Hematopoietic multipotent progenitor cell treated with erythropoietin and hydrocortisone succinate and interleukin-3 and kit ligand, for 8 days (in vitro differentiated cells): ENCODE measurements around the gene ZNF236.
"Not testable (repeated sequence)": the region's sequence is repeated elsewhere in the genome, so short reads cannot be mapped to it uniquely, and the experiment has no call there.

Experiments used
- DNase-seq: peaks from one replicate; pipeline ENCODE4 v3.0.0-alpha.2; 2015

The ZNF236 gene

DNA sequence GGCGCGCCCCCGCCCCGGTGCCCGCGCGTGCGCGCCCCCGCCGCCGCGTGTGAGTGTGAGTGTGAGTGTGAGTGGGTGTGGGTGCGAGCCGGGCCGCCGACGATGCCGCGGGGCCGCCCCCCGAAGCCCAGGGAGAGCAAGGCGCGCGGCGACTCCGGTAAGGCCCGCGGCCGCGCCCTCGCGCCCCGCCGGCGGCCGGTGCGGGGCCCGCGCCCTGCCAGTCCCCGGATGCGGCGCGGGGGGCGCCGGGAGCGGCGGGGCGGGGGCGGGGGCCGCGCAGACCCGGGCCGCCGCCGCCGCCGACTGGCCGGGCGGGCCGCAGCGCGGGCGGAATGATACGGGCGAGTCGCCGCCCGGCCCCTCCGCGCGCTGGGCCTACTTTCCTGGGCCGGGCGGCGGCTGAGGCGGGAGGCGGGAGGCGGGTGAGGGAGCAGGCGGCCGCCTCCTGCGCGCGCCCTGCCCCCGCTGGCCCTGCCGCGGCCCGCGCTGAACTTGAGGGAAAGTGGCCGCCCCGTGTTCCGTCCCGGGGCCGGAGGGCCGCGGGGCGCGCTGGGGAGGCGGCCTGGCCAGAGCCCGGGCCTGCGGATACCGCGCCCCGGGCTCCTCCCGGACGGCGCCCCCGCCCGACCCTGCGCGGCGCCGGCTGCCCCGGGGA, at the start of gene ZNF236:
Gene ZNF236 (plus strand): TSS at position 52 of the 655 bp plus-strand sequence. CDS start 51 bp downstream, at position 103.
- peak; percentile 75 for DNase-seq

DNA sequence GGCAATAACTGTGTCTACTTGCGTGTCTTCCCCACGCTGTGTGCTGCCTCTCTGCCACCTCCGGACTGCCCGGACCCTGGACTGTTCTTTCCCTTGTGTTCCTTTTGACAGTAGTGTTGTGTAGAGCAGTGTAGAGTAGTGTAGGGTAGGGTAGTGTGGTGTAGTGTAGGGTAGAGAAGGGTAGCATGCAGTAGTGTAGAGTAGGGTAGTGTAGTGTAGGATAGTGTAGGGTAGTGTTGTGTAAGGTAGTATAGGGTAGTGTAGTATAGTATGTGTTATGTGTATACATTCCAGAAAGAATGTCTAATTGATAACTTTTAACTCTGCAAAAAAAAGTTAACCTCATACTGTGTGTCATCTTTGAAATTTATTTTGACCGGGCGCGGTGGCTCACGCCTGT, 49.7 kb upstream of the ZNF236 start:
- no peak for DNase-seq

DNA sequence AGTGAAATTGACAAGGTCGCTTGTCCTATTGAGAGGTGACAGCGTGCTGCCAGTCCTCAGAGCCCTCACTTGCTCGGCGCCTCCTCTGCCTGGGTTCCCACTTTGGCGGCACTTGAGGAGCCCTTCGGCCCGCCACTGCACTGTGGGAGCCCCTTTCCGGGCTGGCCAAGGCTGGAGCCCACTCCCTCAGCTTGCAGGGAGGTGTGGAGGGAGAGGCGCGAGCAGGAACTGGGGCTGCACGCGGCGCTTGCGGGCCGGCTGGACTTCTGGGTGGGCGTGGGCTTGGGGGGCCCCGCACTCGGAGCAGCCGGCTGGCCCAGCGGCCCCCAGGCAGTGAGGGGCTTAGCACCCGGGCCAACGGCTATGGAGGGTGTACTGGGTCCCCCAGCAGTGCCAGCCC, 45.3 kb upstream of the ZNF236 start:
- not testable (repeated sequence) for DNase-seq

DNA sequence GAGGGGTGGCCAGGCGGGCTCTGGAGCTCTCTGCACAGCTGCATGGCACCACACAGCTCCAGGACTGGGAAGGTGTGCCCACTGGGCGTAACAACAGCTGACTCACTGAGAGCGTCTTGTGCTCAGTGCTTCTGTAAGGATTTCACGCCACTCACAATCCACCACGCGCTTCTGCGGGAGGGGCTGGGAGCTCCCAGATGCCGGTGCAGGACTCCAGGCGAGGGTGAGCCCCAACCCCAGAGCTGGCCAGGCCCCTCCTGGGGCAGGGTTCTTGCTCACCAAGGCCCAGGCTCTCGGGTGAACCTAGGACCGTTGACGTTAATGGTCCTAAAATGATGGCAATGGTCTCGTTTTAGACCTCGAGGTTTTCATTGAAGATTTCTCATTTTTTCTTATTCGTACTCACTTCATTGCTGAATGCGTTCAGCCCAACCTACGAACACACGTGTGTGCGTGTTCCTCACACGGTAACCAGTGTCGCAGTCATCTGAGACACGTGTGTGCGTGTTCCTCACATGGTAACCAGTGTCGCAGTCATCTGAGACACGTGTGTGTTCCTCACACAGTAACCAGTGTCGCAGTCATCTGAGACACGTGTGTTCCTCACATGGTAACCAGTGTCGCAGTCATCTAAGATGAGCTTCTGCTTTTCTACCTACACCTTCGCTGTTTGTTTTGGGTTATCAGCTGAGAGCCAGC, 38.4 kb upstream of the ZNF236 start:
- no peak for DNase-seq

DNA sequence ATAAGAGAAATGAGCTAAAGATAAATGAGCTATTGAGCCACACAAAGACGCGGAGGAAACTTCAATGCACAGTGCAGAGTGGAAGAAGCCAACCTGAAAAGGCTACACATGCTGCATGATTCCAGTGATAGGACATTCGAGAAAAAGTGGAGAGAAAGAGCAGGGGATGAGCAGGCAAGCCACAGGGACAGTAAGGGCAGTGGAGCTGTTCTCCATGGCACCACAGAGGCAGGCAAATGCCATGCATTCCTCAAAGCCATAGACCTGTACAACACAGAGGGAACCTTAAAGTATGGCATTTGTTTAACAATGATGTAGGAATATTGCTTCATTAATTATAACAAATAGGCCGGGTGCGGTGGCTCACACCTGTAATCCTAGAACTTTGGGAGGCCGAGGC, 36.5 kb upstream of the ZNF236 start:
- no peak for DNase-seq

DNA sequence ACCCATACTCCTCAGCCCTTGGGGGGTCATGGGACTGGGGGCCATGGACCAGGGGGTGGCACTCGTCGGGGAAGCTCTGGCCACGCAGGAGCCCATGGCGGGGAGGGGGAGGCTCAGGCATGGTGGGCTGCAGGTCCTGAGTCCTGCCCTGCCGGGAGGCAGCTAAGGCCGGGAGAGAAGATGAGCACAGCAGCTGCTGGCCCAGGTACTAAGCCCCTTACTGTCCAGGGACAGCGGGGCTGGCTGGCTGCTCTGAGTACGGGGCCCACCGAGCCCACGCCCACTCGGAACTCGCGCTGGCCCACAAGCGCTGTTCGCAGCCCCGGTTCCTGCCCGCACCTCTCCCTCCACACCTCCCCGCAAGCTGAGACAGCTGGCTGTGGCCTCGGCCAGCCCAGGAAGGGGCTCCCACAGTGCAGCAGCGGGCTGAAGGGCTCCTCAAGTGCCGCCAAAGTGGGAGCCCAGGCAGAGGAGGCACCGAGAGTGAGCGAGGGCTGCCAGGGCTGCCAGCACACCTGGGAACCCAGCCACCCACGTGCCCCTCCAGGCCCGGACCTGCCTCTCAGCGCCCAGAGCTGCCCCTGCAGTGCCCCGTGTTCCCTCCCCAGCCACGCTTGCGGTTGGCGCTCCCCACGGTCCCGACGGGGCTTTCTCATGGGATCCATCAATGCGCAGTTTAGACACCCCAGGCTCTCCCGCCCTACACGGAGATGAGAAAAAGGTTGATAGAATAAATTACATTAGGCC, 33.6 kb upstream of the ZNF236 start:
- DNase-seq = no peak

DNA sequence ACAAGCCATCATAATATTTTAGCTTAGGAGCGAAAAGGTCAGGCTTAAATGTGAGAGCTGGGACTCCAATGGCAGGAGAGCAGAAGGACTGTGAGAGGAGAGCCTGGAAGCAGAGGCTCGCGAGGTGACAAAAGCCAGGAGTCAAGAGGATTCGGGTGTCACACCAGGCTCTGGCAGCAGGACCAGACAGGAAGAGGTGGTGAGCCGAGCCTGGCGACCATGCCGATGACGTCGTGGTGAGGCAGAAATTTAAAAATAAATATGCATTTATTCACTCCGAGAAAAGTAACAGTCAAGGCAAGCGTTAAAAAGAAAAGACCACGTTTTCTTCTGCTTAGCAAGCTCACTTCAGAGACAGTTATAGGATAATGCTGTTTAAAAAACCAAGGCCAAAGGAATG, 31.3 kb upstream of the ZNF236 start:
- DNase-seq = no peak

DNA sequence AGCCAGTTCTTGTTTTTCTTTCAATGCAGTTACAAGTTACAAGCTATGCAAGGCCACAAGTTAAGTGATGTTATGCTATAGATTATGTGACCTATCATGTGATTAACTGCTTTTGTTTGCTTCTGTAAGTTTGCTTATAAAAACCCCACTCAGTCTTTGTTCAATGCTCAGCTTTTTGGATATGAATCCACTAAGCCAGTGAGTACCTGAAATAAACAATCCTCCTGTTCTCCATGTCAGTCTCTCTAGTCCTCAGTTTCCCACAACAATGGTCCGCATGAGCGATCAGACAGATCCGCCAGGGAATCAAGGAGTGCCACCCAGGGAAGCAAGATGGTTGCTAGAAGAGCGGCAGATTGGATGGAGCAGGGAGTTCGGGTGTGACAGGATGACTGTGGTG, 30.7 kb upstream of the ZNF236 start:
- DNase-seq = peak; percentile 32

DNA sequence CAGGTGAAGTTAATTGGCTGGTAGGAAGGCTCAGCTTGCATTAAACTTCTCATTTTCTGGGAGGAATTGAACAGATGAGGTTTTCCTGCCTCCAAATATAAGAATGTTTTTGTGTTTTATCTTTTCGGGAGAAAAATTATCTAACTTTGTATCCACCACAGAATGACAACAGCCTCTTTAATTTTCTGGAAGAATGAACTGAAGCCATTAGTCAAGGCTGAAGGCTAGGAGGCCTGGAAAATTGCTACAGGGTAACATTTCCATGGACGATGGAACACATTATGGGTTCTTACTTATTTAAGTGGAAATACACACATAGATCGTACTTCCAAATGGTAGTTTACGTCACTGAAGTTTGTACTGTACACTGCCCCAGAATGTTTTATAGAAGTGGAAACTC, 28.0 kb upstream of the ZNF236 start:
- no peak for DNase-seq

DNA sequence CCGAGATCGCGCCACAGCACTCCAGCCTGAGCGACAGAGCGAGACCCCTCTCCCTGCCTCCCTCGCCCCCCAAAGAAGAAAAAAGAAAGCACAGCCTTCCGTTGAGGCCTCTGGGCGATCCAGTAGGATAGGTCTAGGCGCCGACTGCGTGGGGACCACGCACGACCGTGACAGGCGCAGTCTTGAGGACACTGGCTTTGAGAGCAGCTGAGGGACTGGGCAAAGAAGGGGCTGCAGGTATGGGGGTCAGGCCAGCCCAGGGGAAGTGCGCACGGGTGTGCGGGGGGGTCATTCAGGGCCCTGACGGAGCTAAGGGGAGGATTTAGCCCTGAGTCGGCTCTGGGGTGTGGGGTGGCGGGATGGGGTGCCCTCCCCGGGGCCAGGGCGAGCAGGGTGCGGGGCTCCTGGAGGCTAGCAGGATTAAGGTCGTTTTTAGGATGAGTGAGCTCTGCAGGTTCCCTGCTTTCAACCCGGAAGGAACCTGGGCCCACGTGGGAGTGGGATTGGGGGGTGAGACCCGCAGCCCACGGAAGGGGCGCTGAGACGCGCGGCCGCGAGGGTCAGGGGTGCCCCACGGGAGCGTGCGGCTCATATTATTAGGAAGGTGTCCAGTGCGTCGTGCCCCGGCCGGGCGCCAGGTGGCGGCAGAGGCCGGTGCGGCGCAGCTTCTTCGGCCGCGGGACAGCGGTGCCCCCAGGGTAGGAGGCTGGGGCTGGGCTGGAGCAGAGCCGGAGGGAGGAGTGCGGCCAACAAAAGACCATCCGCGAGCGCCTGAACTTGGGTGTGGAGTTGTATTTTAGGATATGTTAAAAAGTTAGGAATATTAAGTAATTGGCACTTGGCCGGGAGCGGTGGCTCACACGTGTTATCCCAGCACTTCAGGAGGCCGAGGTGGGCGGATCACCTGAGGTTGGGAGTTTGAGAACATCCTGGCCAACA, 20.5 kb upstream of the ZNF236 start:
- peak; percentile 65 for DNase-seq

DNA sequence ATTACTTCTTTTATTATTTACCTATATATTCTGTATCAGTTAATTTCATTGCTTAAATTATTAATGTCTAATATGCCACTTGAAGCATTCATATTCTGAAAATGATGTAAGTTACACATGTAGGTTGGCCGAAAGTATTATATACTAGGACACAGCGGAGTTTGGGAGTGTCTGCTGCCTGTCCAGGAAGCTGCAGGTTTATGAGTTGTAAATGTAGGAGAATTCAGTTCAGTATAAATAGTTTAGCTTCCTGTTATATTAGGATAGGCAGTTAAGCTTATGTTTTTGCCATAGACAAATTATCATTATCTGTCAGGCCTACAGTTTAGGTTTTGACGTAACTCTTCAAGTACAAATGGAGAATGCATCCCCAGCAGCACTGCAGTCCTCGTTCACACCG, 18.9 kb upstream of the ZNF236 start:
- DNase-seq = no peak

DNA sequence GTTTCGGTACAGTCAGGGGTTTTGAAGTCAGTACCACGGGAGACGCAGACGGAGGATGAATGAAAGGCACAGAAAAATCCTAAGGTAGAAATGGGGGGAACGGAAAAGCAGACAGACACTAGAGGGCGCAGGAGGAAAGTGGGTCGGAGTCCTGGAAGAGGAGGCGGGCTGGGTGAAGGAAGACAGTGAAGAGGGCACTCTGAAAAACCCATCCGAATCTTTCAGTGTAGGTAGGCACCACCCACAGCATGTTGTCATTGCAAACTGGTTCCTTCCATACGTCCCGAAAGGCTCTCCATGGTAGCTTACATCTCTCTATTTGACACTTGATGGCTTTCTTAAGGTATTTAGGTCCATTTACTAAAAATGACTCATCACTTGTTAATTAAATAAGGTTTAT, 18.5 kb upstream of the ZNF236 start:
- peak; percentile 85 for DNase-seq

DNA sequence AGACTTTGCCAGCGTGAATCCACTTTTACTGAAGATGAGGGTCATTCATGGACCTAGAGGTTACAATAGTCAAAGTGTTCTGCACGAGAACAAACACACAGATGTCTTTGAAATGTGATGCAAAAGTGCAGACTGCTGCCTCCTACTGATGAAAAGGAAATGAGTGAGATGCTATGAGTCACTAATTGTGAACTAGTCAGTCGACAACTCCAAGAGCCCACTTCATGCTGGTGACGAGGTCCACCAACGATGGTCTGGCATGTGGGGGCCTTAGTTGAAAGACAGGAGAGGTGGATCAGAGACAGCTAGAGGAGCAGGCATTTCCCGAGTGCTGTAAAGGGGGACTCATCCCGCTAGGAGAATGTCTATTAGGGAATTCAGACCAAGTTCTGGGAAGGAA, 17.1 kb upstream of the ZNF236 start:
- DNase-seq = no peak

DNA sequence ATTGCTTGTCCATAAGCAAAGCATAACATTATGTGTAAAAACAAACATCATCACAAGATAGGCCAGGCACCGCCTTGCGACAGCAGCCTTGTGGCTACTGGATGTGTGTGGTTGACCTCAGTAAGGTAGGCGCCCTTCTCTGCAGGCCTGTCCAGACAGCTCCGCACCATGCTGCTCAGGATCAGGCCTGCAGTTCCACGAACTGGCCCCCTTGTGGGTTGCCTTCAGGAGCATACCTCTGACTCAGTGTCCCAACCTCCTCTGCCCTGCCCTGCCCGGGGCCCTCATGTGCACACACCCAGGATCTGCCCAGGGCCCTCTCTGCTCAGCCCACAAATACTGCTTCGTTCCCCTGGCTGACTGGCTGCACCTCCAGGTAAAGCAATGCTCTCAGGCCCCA, 16.1 kb upstream of the ZNF236 start:
- DNase-seq = no peak

DNA sequence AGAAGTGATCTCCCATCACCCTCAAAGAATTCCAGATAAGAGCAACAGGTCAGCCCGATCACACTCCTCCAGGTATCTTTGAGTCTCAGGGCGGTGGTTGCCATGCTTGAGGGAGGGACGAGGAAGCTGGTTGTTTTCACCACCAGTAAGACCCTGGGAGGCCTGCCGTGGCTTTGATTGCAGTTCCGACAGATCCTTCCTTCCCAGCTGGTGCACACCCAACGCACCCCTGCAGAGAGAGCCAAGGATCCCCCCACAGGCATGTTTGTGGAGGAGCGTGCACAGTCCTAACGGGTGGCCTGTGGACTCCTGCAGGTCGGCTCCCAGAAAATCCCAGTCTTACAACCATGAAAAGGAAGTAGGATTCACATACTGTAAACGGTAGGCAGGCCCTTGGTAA, 13.8 kb upstream of the ZNF236 start:
- no peak for DNase-seq

DNA sequence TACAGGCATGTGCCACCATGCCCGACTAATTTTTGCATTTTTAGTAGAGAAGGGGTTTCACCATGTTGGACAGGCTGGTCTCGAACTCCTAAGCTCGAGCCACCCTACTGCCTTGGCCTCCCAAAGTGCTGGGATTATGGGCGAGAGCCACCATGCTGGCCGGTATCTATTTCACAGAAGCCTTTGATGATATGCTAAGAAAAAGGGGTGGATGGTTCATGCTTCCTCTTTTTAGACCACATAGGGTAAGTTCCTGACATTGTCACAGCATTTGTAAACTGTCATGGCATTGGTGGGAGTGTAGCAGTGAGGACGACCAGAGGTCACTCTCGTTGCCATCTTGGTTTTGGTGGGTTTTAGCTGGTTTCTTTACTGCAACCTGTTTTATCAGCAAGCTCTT, 10.8 kb upstream of the ZNF236 start:
- DNase-seq = peak; percentile 53

DNA sequence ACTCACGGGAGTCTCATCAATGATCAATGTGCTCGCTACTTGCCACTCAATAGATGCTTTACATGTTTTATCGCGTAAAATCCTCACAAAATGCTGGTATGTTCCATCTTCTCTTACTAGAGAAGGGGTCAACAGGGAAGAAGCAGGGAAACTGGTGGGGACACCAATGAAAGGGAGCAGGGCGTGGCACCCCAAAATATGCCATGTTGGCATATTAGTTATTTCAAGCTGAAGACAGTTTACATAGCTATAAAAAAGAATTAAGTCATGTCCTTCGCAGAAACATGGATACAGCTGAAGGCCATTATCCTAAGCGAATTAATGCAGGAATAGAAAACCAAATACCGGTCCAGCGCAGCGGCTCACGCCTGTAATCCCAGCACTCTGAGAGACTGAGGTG, 8.1 kb upstream of the ZNF236 start:
- no peak for DNase-seq

DNA sequence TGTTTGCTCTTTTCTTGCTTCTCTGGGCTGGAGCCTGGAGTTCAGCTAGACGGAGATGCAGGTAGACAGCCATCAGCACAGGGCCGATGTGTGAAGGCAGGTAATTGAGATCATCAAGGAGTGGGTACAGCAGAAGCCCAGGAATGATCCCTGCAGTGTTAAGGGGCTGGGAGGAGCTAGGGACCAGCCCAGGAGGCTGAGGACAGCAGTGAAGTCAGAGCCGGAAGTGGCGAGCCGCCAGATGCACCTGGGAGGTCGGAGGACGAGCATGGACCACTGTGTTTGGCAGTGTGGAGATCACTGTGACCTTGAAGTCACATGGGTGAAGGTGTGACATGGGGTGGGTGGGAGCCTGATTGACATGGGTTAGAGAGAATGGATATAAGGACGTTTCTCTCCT, 6.2 kb upstream of the ZNF236 start:
- DNase-seq = no peak

DNA sequence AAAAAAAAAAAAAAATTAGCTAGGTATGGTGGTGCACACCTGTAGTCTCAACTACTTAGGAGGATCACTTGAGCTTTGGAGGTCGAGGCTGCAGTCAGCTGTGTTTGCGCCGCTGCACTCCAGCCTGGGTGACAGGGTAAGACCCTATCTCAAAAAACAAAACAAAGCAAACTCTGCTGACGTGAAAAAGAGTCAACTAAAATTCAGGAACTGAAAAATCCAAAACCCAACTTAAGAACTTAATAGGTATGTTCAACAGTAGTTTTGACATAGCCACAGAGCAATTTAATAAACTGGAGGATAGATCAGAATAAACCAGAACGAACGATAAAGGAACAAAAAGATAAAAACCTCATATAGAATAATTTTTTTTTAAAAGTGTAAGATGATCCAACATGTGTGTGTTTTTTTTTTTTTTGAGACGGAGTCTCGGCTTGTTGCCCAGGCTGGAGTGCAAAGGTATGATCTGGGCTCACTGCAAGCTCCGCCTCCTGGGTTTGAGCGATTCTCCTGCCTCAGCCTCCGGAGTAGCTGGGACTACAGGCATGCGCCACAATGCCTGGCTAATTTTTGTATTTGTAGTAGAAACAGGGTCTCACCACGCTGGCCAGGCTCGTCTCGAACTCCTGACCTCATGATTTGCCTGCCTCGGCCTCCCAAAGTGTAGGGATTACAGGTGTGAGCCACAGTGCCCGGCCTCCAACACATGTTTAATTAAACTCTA, 4.3 kb upstream of the ZNF236 start:
- no peak for DNase-seq

DNA sequence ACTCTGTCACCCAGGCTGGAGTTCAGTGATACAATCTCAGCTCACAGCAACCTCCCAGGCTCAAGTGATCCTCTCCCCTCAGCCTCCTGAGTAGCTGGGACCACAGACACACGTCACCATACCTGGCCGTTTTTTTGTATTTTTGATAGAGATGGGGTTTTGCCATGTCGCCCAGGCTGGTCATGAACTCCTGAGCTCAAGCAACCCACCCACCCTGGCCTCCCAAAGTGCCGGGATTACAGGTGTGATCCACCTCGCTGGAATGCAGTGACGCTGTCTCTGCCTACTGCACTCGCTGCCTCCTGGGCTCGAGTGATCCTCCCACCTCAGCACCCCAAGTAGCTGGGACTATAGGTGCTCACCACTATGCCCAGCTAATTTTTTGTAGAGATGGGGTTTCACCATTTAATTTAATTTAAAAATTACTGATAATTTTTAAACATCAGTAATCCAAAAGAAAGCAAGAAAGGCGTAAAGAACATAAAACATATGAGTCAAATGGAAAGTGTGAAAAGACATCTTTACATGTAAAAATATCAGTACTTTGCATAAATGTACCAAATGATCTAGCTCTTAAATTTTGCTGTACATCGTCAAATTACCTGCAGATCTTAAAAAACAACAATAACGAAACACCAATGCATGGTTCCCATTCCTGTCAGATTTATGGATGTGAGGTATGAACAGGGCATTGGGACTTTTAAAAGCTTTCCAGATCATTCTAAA, 2.8 kb upstream of the ZNF236 start:
- no peak for DNase-seq

DNA sequence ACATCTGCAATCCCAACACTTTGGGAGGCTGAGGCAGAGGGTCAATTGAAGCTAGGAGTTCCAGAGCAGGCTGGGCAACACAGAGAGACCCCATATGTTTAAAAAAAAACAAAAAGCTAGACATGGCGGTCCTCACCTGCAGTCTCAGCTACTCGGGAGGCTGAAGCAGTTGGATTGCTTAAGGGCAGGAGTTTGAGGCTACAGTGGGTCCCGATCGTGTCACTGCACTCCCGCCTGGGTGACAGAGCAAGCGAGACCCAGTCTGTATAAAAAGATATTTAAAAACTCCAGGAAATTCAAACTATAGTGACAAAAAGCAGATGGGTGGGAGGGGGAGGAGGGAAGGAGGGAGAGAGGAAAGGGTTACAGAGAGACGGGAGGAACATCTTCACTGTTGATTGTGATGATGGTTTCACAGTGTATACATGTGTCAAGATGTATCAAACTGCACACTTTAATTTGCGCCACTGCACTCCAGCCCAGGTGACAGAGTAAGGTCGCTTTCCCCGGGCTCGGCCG, 942 bp upstream of the ZNF236 start:
- no peak for DNase-seq
